BLaER1 treated with 17β-estradiol and CSF1 and Interleukin-3, amounts not matched to agents 10 nM and 100 nM (cell line): ENCODE measurements around the gene GREB1L.
"Not testable (repeated sequence)": the region's sequence is repeated elsewhere in the genome, so short reads cannot be mapped to it uniquely, and the experiment has no call there.

Experiments used
- H3K27ac ChIP-seq, 11 experiments: shearing (Covaris generic); formaldehyde crosslinking; 2 replicates each; pipeline ENCODE4 v1.8.1; 2022
- H3K27me3 ChIP-seq, 11 experiments: shearing (Covaris generic); formaldehyde crosslinking; 2 replicates each; pipeline ENCODE4 v1.8.1; 2022
- H3K36me3 ChIP-seq, 11 experiments: shearing (Covaris generic); formaldehyde crosslinking; 2 replicates each; pipeline ENCODE4 v1.8.1; 2022
- H3K4me1 ChIP-seq, 10 experiments: shearing (Covaris generic); formaldehyde crosslinking; 2 replicates each; pipeline ENCODE4 v1.8.1; 2022
- H3K4me2 ChIP-seq, 11 experiments: shearing (Covaris generic); formaldehyde crosslinking; 2 replicates each; pipeline ENCODE4 v1.8.1; 2022
- H3K4me3 ChIP-seq, 10 experiments: shearing (Covaris generic); formaldehyde crosslinking; 2 replicates each; pipeline ENCODE4 v1.8.1; 2022
- H3K9ac ChIP-seq, 11 experiments: shearing (Covaris generic); formaldehyde crosslinking; 2 replicates each; pipeline ENCODE4 v1.8.1; 2022
- H3K9me3 ChIP-seq, 11 experiments: shearing (Covaris generic); formaldehyde crosslinking; replicated peaks in 1 of 11; 2 replicates each; pipeline ENCODE4 v1.8.1; 2022
- H4K20me1 ChIP-seq, 11 experiments: shearing (Covaris generic); formaldehyde crosslinking; 2 replicates each; pipeline ENCODE4 v1.8.1; 2022
- Cebpa-rat ChIP-seq, 11 experiments: shearing (Covaris generic); IDR thresholded peaks; 2 replicates each; pipeline ENCODE4 v1.8.1; 2022

The GREB1L gene

DNA sequence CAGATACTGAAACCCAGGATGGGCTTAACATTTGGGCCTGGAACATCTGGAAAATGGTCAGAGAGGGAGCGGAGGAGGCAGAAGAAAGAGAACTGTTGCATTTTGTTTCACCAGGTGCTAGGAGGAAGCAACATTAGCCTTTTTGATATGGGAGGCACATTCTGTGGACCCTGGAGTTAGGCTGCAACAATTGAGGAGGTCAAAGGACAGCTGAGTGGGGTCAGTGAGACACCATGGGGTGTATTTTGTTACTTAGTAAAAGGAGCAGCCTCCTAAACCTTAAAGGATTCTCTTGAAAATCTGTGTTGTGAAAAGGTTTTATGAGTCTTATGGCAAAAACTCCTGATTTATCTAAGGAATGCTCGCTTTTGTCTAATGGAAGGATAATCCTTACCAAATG lies 124.9 kb downstream of the GREB1L start:
- Histone ChIP-seq H3K4me2 (no peak overlapping the region), H3K27me3 (no peaks in the 10 kb centered on the region), H3K27ac (no peak overlapping the region), H3K36me3 (no peaks in the 10 kb centered on the region), H3K9me3 (no peaks in the 10 kb centered on the region), H3K4me1 (no peaks in the 10 kb centered on the region), H3K9ac (no peak overlapping the region), H4K20me1 (no peaks in the 10 kb centered on the region), H3K4me3 (no peak overlapping the region)
- TF ChIP-seq Cebpa-rat (IDR thresholded peaks at IDR 0.05): no peak

GRCh38 chr18:21369146-21369545 lies 127.1 kb downstream of the GREB1L start:
- Histone ChIP-seq H3K9me3 (no peaks in the 10 kb centered on the region), H3K27me3 (no peaks in the 10 kb centered on the region), H3K36me3 (no peaks in the 10 kb centered on the region), H4K20me1 (no peaks in the 10 kb centered on the region), H3K4me2 (no peak overlapping the region), H3K4me3 (no peak overlapping the region), H3K9ac (no peak overlapping the region), H3K4me1 (no peaks in the 10 kb centered on the region), H3K27ac (no peak overlapping the region)
- no peak for TF ChIP-seq Cebpa-rat (IDR thresholded peaks at IDR 0.05)

DNA sequence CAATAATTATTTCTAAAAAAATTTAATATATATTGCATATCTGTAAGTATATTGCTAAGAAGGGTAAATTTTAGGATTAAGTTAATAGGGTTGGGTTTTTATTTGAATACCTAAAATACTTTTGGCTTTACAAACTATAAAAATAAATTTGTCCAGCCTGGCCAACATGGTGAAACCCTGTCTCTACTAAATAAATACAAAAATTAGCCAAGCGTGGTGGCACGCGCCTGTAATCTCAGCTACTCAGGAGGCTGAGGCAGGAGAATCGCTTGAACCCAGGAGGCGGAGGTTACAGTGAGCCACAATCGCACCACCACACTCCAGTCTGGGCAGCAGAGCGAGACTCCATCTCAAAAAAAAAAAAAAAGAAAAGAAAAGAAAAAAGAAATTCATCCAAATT lies 127.6 kb downstream of the GREB1L start:
- H3K4me3 ChIP-seq, H3K27ac ChIP-seq, H3K27me3 ChIP-seq, H3K4me1 ChIP-seq, H4K20me1 ChIP-seq, H3K4me2 ChIP-seq, H3K9ac ChIP-seq, H3K9me3 ChIP-seq, H3K36me3 ChIP-seq: not testable (repeated sequence)

DNA sequence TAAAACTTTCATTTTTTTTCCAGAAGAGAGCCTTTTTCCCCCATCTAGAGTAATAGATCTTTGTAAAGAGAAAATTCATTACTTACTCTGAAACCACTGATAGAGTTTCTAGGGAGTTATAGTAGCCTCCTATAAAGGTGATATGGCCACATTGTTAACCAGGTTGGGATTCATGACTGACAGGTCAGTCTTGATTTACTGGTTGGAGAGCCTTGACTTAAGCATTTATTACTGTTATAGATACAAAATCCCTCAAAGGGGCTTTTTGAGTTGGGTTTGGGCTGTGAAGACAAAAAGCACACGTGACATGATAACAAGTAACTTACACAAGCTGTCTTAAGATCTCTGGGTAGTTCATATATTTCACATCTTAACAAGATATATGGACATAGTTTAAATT lies 141.0 kb downstream of the GREB1L start:
- no peaks in the 10 kb centered on the region for H4K20me1 ChIP-seq
- no peaks in the 10 kb centered on the region for H3K36me3 ChIP-seq
- H3K9me3 ChIP-seq: no peaks in the 10 kb centered on the region
- H3K4me1 ChIP-seq: no peaks in the 10 kb centered on the region
- H3K27me3 ChIP-seq: no peaks in the 10 kb centered on the region
- no peak overlapping the region for H3K4me3 ChIP-seq
- no peak for TF ChIP-seq Cebpa-rat (IDR thresholded peaks at IDR 0.05)
- H3K27ac ChIP-seq: no peak overlapping the region
- no peak overlapping the region for H3K4me2 ChIP-seq
- no peak overlapping the region for H3K9ac ChIP-seq

GRCh38 chr18:21386523-21387240 lies 144.7 kb downstream of the GREB1L start:
- no peaks in the 10 kb centered on the region for H3K27me3 ChIP-seq
- H3K4me2 ChIP-seq: no peak overlapping the region
- no peak overlapping the region for H3K9ac ChIP-seq
- no peaks in the 10 kb centered on the region for H4K20me1 ChIP-seq
- H3K9me3 ChIP-seq: no peaks in the 10 kb centered on the region
- H3K27ac ChIP-seq: no peak overlapping the region
- H3K4me3 ChIP-seq: no peak overlapping the region
- no peaks in the 10 kb centered on the region for H3K4me1 ChIP-seq
- H3K36me3 ChIP-seq: no peaks in the 10 kb centered on the region
- TF ChIP-seq Cebpa-rat (IDR thresholded peaks at IDR 0.05): no peak

GRCh38 chr18:21387886-21388285 lies 145.9 kb downstream of the GREB1L start:
- Histone ChIP-seq H3K4me2 (no peak overlapping the region), H4K20me1 (no peaks in the 10 kb centered on the region), H3K4me3 (no peak overlapping the region), H3K4me1 (no peaks in the 10 kb centered on the region), H3K27me3 (no peaks in the 10 kb centered on the region), H3K36me3 (no peaks in the 10 kb centered on the region), H3K9me3 (no peaks in the 10 kb centered on the region), H3K27ac (no peak overlapping the region), H3K9ac (no peak overlapping the region)
- TF ChIP-seq Cebpa-rat (IDR thresholded peaks at IDR 0.05): no peak

GRCh38 chr18:21389283-21389682 lies 147.3 kb downstream of the GREB1L start:
- Histone ChIP-seq H3K36me3 (no peaks in the 10 kb centered on the region), H3K27ac (no peak overlapping the region), H3K9me3 (no peaks in the 10 kb centered on the region), H3K4me3 (no peak overlapping the region), H3K4me1 (no peaks in the 10 kb centered on the region), H3K4me2 (no peak overlapping the region), H3K27me3 (no peaks in the 10 kb centered on the region), H4K20me1 (no peaks in the 10 kb centered on the region), H3K9ac (no peak overlapping the region)
- no peak for TF ChIP-seq Cebpa-rat (IDR thresholded peaks at IDR 0.05)

GRCh38 chr18:21389903-21390302 lies 147.9 kb downstream of the GREB1L start:
- H3K4me3 ChIP-seq: no peak overlapping the region
- no peaks in the 10 kb centered on the region for H3K4me1 ChIP-seq
- no peak overlapping the region for H3K4me2 ChIP-seq
- H4K20me1 ChIP-seq: no peaks in the 10 kb centered on the region
- no peak overlapping the region for H3K27ac ChIP-seq
- H3K27me3 ChIP-seq: no peaks in the 10 kb centered on the region
- no peak overlapping the region for H3K9ac ChIP-seq
- no peaks in the 10 kb centered on the region for H3K9me3 ChIP-seq
- H3K36me3 ChIP-seq: no peaks in the 10 kb centered on the region
- no peak for TF ChIP-seq Cebpa-rat (IDR thresholded peaks at IDR 0.05)

DNA sequence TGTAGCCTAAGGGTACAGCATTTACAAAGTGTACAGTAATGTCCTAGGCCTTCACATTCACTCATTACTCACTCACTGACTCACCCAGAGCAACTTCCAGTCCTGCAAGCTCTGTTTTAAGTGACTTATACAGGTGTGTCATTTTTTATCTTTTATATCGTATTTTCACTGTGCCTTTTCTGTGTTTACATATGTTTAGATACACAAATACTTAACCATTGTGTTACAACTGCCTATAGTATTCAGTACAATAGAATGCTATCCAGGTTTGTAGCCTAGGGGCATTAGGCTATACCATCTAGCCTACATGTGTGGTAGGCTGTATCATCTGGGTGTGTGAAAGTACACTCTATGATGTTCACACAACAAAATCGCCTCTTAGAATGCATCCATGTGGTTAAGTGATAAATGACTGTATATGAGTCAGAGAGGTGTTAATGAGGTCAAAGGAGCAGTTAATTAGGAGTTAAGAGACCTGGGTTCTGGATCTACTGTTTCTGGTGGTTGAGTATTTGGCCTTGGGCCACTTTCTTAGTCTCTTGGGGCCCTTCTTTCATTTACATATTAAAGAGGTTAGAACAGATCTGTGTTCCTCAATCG lies 149.1 kb downstream of the GREB1L start:
- no peak for TF ChIP-seq Cebpa-rat (IDR thresholded peaks at IDR 0.05)
- no peak overlapping the region for H3K4me3 ChIP-seq

GRCh38 chr18:21393986-21394385 lies 152.0 kb downstream of the GREB1L start:
- Histone ChIP-seq H3K9me3 (no peaks in the 10 kb centered on the region), H3K27ac (no peak overlapping the region), H3K36me3 (no peaks in the 10 kb centered on the region), H4K20me1 (no peaks in the 10 kb centered on the region), H3K9ac (no peak overlapping the region), H3K4me2 (no peak overlapping the region), H3K4me3 (no peak overlapping the region), H3K4me1 (no peaks in the 10 kb centered on the region), H3K27me3 (no peaks in the 10 kb centered on the region)
- TF ChIP-seq Cebpa-rat (IDR thresholded peaks at IDR 0.05): no peak

More for the DNA sequence above, 149.1 kb downstream of the GREB1L start:
- Histone ChIP-seq H3K36me3 (no peaks in the 10 kb centered on the region), H3K9ac (no peak overlapping the region), H4K20me1 (no peaks in the 10 kb centered on the region), H3K4me1 (no peaks in the 10 kb centered on the region), H3K27ac (no peak overlapping the region), H3K9me3 (no peaks in the 10 kb centered on the region), H3K27me3 (no peaks in the 10 kb centered on the region), H3K4me2 (no peak overlapping the region)
